ENCODE results near the gene GSTA5. TPM values are rescaled to one million over a fixed set of nuclear protein-coding genes. Genes with fewer than 3 reads are reported as not detected.
A peak's percentile ranks its signal among the peaks of the same experiment; 100 is the strongest.
"Not testable (repeated sequence)": the region's sequence is repeated elsewhere in the genome, so short reads cannot be mapped to it uniquely, and the experiment has no call there.

GSTA5 gene
- not detected for total RNA-seq
- polyA plus RNA-seq, result not detected
- 0 reads per million in 6 experiments for total RNA-seq

DNA sequence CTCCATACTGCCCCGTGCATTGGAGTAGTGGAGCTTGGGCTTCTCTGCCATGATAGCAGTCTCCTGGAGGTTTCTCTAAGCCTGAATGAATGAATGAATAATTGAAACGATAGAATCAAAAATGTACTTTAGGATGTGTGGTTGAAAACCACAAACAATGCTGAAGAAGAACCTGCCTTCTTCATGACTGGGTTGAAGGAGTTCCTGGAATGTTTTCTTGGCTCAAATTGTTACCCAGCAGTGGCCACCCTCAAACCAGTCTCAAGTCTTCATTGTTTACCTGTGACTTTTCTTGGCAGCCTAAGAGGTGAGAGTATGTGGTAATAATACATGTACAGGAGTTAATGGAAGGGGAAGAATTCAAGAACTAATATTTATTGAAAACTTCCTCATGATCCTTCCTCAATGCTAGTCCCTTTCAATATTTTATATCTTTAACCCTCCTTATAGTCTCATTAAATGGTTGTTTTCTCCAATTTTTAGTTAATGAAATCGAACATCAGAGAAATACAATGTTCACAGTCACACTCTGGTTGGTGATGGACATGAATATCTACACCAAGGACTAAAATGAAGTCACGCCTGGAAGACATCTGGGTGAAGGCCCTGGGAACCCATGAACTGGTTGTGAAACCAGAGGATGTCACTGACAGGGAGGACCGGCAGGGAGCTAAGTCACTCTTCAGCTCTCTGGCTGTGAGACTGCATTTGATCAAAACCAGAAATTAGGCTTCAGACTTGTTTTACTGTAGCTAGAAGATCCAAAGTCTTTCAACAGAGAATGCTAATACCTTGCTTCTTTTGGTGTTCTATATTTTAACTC lies at the start of gene GSTA5:
TSS of gene GSTA5 (minus strand) at position 51 of the 823 bp plus-strand sequence.
- peak within 1 kb of the TSS in 1 of 10 donors; percentile 4 for H3K27ac Mint-ChIP-seq
- DNase-seq, result no peak
- H3K36me3 Mint-ChIP-seq, result no peaks in the 10 kb centered on the region
- no peak for ATAC-seq
- no peak within 1 kb of the TSS for H3K4me3 Mint-ChIP-seq
- H3K27me3 Mint-ChIP-seq, result peaks cover 21 to 36% (median 27%) of the 10 kb centered on the region in 5 donors
- peaks cover 0 to 1% (median 0%) of the 10 kb centered on the region in 4 donors for H3K4me1 Mint-ChIP-seq
- H3K9me3 Mint-ChIP-seq, result no peaks in the 10 kb centered on the region
- POLR2A ChIA-PET, result no interaction called here

DNA sequence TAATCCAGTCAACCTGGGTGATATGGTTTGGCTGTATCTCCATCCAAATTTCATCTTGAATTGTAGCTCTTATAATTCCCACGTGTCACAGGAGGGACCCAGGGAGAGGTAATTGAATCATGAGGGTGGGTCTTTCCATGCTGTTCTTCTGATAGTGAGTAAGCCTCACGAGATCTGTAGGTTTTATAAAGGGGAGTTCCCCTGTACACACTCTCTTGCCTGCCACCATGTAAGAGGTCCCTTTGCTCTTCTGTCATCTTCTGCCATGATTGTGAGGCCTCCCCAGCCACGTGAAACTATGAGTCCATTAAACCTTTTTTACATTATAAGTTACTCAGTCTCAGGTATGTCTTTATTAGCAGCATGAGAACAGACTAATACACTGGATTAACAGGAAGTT lies 49.4 kb upstream of the GSTA5 start:
- Mint-ChIP-seq H3K4me1 (no peaks in the 10 kb centered on the region), H3K27ac (no peak overlapping the region), H3K36me3 (no peaks in the 10 kb centered on the region), H3K27me3 (peaks cover 0 to 19% (median 4%) of the 10 kb centered on the region in 5 donors), H3K9me3 (no peaks in the 10 kb centered on the region), H3K4me3 (no peak overlapping the region)
- no peak for ATAC-seq
- POLR2A ChIA-PET, result no interaction called here
- DNase-seq, result no peak

DNA sequence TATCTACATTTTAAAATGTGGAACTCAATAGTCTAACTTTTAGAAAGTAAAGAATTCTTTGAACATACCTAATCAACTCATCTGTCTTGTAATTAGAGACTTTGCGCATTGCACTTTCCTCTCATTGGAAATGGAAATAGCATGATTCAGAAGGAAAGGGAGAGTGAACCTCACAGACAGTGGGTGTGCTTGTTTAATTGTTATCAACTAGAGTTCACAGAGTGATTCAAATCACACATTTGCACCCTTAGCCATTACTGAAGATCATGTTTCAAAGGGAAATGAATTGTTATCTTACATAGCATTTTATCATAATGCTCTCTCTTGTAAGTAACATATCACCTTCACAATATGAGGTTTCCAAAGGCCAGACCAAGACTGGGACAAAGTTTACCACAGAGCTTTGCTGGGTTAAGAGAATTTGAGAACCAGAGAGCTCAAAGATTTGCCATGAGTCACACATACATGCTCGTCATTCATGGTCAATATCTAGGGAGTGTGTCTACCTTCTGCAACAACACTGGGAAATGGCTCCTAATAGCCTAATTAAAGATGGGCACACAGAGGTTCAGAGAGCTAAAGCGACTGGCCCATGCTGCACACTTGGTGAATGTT lies 47.4 kb upstream of the GSTA5 start:
- DNase-seq (no peak), ATAC-seq (no peak)
- H3K27ac Mint-ChIP-seq, result no peak overlapping the region
- H3K4me3 Mint-ChIP-seq, result no peak overlapping the region
- H3K4me1 Mint-ChIP-seq, result no peaks in the 10 kb centered on the region
- H3K27me3 Mint-ChIP-seq, result peaks cover 0 to 19% (median 4%) of the 10 kb centered on the region in 5 donors
- no peaks in the 10 kb centered on the region for H3K9me3 Mint-ChIP-seq
- POLR2A ChIA-PET, result no interaction called here
- H3K36me3 Mint-ChIP-seq, result no peaks in the 10 kb centered on the region

DNA sequence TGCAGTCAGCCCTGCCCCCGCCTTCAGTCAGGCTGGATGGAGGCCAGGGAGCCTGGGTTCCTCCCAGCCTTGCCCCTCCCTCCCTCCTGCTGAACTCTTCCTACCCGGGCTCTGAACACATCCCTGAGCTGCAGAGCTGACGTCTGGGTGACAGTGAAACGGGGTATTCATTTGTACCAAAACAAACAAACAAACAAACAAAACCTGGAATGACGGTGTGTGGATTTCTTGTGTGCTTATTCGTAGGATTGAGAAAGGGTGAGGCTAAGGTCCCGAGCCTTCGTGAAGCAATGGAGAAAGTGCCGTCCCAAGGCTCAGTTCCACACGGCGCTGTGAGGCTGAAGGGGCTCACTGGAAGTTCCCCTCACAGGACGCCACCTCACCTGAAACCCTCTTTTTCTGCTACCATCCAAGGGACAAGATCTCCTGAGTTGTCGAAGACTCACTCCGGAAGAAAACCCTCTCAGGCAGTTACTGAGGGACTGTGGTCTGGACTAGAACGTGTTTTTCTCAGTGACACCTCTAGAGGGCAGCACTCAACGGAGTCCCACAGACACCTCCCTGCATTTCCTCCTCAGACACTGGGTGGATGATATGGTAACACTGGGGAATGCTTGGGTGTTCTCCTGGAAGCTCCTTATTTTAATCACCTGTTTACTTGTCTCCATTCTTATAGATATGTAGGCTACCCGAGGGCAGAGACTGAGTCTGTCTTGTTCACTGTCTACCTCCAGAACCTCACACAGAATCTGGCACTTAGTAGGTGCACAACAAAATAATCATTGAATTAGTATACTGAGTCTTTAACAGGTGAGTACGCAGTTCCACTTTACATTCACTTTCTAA lies 41.6 kb upstream of the GSTA5 start:
- Mint-ChIP-seq H3K4me3 (peak overlapping the region; percentile 79 to 89 (median 88)), H3K27ac (peak overlapping the region in 7 of 10 donors; percentile 19 to 86 (median 62)), H3K27me3 (peaks cover 0 to 2% (median 0%) of the 10 kb centered on the region in 5 donors), H3K9me3 (no peaks in the 10 kb centered on the region), H3K36me3 (no peaks in the 10 kb centered on the region), H3K4me1 (peaks cover 0 to 4% (median under 1%) of the 10 kb centered on the region in 4 donors)
- DNase-seq (peak; percentile 15 to 81 (median 62)), ATAC-seq (peak; percentile 98 to 100)
- POLR2A ChIA-PET, result no interaction called here

DNA sequence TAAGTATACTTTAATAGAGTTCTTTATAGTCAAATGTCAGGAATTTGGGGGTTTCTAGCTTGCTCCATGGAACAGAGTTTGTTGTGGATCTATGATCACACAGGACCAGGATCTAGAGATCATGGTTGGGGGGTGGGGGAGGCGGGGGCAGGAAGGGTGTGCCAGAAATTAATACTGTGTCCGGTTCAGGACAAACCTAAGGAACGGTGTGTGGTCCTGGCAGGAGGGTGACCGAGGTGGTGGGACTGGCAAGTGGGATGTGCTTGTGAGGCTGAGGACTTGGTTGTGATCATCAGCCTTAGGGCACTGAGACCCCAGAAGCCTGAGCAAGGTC lies 41.0 kb upstream of the GSTA5 start:
- no peak for ATAC-seq
- no peak for DNase-seq
- peak overlapping the region in 2 of 10 donors; percentile 11 to 36 for H3K27ac Mint-ChIP-seq
- H3K4me3 Mint-ChIP-seq, result peak overlapping the region in 9 of 10 donors; percentile 79 to 89 (median 87)
- H3K4me1 Mint-ChIP-seq, result peaks cover 0 to 4% (median under 1%) of the 10 kb centered on the region in 4 donors
- no peaks in the 10 kb centered on the region for H3K9me3 Mint-ChIP-seq
- no peaks in the 10 kb centered on the region for H3K36me3 Mint-ChIP-seq
- H3K27me3 Mint-ChIP-seq, result peaks cover 0 to 2% (median 0%) of the 10 kb centered on the region in 5 donors
- POLR2A ChIA-PET, result no interaction called here

DNA sequence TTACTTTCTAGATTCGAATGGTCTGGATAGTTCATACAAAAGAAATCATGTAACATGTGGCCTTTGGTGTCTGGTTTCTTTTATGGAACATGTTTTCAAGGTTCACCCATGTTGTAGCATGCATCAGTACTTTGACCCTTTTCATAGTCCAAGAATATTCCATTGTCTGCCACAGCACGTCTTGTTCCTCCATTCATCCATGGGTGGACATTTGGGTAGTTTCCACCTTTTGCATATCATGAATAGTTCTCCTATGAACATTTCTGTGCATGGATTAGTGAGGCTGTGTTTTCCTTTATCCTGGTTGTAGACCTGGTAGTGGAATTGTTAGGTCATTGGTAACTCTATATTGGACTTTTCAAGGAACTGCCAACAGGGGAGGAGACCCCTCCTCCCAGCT lies 37.2 kb upstream of the GSTA5 start:
- ATAC-seq (no peak), DNase-seq (no peak)
- Mint-ChIP-seq H3K27ac (no peak overlapping the region), H3K4me1 (peaks cover 0 to 4% (median under 1%) of the 10 kb centered on the region in 4 donors), H3K27me3 (peaks cover 0 to 9% (median 5%) of the 10 kb centered on the region in 5 donors), H3K9me3 (no peaks in the 10 kb centered on the region), H3K4me3 (no peak overlapping the region), H3K36me3 (no peaks in the 10 kb centered on the region)
- POLR2A ChIA-PET, result no interaction called here

DNA sequence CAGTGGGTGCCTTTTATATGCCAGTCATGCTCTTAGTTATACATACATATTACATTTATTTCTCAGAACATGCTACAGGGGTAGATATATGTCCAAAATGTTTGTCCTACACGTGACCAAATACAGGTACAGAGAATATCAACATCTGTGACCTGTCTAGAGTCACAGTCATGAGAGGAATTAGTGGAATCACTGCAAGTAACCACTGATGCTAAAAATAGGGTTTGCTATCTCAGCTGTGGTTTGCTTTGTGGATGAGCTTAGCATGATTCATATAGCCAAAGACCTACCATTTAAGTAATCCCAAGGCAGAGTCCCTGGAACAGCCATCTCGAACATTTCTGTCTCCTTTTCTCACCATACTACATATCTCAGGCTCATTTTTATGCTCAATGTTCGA lies 36.6 kb upstream of the GSTA5 start:
- H3K27ac Mint-ChIP-seq, result no peak overlapping the region
- H3K4me1 Mint-ChIP-seq, result peaks cover 0 to 3% (median under 1%) of the 10 kb centered on the region in 4 donors
- H3K9me3 Mint-ChIP-seq, result no peaks in the 10 kb centered on the region

DNA sequence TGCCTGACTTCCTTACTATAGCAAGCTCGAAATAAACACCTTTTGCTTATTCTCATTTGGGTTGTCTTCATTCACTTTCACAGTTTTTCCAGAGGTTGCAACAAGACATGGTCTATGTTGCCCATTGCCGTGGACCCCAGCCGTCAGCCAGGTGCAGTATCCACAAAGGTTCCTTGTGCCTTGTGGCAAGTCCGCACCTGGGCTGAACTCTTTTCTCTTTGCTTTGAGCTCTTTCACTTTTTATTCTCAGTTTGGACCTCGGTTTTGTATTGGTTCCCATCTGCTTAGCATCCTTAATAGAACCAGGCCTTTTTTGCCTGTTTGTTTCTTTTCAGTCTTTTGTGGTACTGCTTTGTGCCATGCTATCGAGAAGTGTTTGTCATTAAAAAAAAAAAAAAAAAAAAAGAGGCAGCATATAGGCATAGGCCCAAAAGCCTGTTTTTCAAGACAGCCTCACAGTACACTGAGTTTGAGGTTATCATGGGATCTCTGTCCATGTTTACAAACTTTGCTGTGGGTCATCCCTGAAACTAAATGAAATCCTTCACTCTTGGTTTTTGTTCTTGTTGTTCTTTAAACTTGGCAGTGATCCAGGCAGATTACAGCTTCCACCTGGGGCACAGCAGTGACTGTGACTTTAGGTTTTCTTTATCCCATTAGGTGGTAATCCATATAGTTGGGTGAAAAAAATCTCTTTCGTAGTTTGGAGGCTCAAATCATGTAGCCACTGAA lies 35.6 kb upstream of the GSTA5 start:
- no peak overlapping the region for H3K4me3 Mint-ChIP-seq
- DNase-seq (no peak), ATAC-seq (no peak)
- H3K27ac Mint-ChIP-seq, result no peak overlapping the region
- H3K27me3 Mint-ChIP-seq, result peaks cover 0 to 13% (median 4%) of the 10 kb centered on the region in 5 donors
- H3K9me3 Mint-ChIP-seq, result no peaks in the 10 kb centered on the region
- no peaks in the 10 kb centered on the region for H3K36me3 Mint-ChIP-seq
- H3K4me1 Mint-ChIP-seq, result no peaks in the 10 kb centered on the region
- POLR2A ChIA-PET, result interaction anchor here (1.2 kb wide), 1 partner anchor 167 kb away, joined by 3 read pairs; no protein-coding TSS in a partner anchor

More for the DNA sequence above, 36.6 kb upstream of the GSTA5 start:
- Mint-ChIP-seq H3K4me3 (no peak overlapping the region), H3K36me3 (no peaks in the 10 kb centered on the region), H3K27me3 (peaks cover 0 to 9% (median 5%) of the 10 kb centered on the region in 5 donors)
- no peak for ATAC-seq
- POLR2A ChIA-PET, result no interaction called here
- no peak for DNase-seq

DNA sequence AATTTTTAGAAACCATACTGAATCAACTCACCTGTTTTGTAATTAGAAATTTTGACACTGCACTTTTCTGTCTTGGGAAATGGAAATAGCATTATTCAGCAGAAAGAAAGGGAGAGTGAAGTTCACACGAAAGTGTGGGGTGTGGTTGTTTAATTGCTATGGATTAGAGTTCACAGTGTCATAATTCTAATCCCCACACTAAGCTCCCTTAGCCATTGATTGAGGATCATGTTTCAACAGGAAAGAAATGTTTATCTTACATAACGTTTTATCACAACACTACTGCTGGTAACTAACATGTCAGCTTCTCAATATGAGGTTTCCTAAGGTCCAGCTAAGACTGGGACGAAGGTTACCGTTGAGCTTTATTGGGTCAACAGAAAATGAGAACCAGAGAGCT lies 31.4 kb upstream of the GSTA5 start:
- no peaks in the 10 kb centered on the region for H3K4me1 Mint-ChIP-seq
- POLR2A ChIA-PET, result no interaction called here
- no peaks in the 10 kb centered on the region for H3K9me3 Mint-ChIP-seq
- H3K36me3 Mint-ChIP-seq, result no peaks in the 10 kb centered on the region
- no peak for DNase-seq
- ATAC-seq, result no peak
- peaks cover 0 to 13% (median 4%) of the 10 kb centered on the region in 5 donors for H3K27me3 Mint-ChIP-seq
- H3K4me3 Mint-ChIP-seq, result no peak overlapping the region
- peak overlapping the region in 1 of 10 donors; percentile 66 for H3K27ac Mint-ChIP-seq

DNA sequence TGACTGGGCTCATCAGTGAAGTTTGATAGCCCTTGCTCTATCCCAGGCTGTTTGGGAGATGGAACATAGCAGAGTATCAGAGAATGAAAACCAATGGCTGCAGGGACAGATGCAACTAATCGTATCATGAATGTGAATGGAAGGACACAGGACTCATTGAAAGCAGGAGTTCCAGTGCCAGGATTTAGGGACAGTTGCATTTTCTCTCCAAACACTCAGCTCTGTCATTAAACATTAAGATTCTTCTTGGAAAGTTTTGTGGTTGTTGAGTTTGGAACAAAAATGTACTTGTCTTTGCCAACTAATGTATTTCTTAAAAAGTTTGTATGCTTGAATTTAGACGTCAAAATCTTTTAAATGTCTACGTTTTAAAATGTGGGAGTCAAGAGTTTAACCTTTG lies 31.0 kb upstream of the GSTA5 start:
- DNase-seq (no peak), ATAC-seq (no peak)
- Mint-ChIP-seq H3K36me3 (no peaks in the 10 kb centered on the region), H3K4me3 (no peak overlapping the region), H3K9me3 (no peaks in the 10 kb centered on the region), H3K27ac (peak overlapping the region in 1 of 10 donors; percentile 20), H3K4me1 (no peaks in the 10 kb centered on the region), H3K27me3 (peaks cover 0 to 13% (median 4%) of the 10 kb centered on the region in 5 donors)
- POLR2A ChIA-PET, result no interaction called here

DNA sequence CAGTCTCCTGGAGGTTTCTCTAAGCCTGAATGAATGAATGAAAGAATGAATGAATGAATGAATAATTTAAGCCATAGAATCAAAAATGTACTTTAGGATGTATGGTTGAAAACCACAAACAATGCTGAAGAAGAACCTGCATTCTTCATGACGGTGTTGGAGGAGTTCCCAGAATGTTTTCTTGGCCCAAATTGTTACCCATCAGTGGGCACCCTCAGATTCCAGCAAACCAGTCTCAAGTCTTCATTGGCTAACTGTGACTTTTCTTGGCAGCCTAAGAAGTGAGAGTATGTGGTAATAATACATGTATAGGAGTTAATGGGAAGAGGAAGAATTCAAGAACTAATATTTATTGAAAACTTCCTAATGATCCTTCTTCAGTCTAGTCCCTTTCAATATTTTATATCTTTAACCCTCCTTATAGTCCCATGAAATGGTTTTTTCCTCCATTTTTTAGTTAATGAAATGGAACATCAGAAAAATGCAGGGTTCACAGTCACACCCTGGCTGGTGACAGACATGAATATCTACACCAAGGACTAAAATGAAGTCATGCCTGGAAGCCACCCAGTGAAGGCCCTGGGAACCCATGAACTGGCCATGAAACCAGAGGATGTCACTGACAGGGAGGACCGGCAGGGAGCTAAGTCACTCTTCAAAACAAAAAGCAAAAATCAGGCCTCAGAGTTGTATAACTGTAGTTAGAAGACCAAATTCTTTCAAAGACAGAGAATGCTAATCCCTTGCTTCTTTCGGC lies 29.9 kb upstream of the GSTA5 start:
- H3K36me3 Mint-ChIP-seq, H3K9me3 Mint-ChIP-seq, POLR2A ChIA-PET, ATAC-seq, H3K4me3 Mint-ChIP-seq, H3K4me1 Mint-ChIP-seq, DNase-seq: not testable (repeated sequence)
- Mint-ChIP-seq H3K27me3 (peaks cover 0 to 13% (median 4%) of the 10 kb centered on the region in 5 donors), H3K27ac (peak overlapping the region in 1 of 10 donors; percentile 46)

DNA sequence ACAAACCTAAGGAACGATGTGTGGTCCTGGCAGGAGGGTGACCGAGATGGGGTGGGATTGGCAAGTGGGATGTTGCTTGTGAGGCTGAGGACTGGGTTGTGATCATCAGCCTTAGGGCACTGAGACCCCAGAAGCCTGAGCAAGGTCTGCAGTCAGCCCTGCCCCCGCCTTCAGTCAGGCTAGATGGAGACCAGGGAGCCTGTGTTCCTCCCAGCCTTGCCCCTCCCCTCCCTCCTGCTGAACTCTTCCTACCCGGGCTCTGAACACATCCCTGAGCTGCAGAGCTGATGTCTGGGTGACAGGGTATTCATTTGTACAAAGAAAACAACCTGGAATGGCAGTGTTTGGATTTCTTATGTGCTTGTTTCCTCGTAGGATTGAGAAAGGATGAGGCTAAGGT lies 28.3 kb upstream of the GSTA5 start:
- H3K4me3 Mint-ChIP-seq, POLR2A ChIA-PET, H3K27me3 Mint-ChIP-seq, ATAC-seq, H3K9me3 Mint-ChIP-seq, DNase-seq, H3K27ac Mint-ChIP-seq, H3K36me3 Mint-ChIP-seq, H3K4me1 Mint-ChIP-seq: not testable (repeated sequence)
